SKM-1 (cell line): ENCODE results near the gene CHI3L1.
"Not testable (repeated sequence)": the region's sequence is repeated elsewhere in the genome, so short reads cannot be mapped to it uniquely, and the experiment has no call there.

Source experiments
- DNase-seq: peaks from one replicate; lab custom pipeline; 2025; ENCODE audit not compliant: unreplicated experiment; lab: John Stamatoyannopoulos, UW

Gene CHI3L1

DNA sequence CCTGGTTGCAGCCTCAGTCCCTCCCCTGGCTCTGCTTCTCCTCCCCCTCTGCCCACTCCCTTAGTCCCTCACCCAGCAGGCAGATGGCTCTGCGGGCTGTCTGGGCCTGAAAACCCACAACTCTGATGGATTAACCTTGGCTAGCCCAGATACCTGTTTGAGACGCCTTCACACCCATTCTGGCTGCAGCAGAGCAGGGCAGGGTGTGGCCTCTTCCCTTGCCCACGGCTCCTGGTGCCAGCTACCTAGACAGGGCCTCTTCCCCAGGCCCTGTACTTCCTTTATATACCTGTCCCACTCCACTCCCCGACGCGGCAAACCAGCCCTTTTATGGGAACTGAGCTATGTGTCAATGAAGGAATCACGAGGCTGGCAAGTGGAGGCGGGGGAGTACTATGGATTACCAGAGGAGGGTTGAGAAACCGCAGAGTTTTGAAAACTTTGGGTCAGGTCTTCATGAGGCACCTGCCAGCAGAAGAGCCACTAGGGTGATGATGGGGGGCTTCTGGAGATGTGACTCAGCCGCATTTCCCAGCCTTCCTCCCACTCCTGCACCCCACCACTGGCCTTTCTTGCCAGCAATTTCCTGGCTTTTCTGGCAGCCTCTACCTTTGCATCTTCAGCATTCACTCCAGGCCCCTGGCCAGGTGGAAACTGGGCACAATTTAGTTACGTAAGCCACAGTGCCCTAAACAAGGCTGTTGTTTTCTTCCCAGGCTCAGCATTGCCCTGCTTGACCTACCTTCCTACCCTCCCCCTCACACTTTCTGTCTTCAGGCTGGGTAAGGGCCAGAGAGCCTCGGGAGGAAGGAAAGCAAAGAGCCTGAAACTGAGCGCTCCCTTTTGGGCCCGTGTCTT lies at the start of gene CHI3L1:
Gene CHI3L1, minus strand, starts transcription at position 259 of the 858 bp plus-strand sequence. Its CDS starts 81 bp downstream, at position 178.
- DNase-seq, result peak; percentile 95

DNA sequence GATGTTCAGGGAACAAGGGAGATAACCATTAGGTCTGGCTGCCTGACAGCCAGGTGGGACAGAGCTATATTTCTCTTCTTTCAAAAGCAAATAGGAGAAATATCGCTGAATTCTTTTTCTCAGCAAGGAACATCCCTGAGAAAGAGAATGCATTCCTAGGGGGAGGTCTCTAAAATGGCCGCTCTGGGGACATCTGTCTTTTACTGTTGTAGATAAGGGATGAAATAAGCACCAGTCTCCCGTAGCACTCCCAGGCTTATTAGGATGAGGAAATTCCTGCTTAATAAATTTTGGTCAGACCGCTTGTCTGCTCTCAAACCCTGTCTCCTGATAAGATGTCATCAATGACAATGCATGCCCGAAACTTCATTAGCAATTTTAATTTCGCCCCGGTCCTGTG lies 48.4 kb upstream of the CHI3L1 start:
- DNase-seq, result not testable (repeated sequence)

DNA sequence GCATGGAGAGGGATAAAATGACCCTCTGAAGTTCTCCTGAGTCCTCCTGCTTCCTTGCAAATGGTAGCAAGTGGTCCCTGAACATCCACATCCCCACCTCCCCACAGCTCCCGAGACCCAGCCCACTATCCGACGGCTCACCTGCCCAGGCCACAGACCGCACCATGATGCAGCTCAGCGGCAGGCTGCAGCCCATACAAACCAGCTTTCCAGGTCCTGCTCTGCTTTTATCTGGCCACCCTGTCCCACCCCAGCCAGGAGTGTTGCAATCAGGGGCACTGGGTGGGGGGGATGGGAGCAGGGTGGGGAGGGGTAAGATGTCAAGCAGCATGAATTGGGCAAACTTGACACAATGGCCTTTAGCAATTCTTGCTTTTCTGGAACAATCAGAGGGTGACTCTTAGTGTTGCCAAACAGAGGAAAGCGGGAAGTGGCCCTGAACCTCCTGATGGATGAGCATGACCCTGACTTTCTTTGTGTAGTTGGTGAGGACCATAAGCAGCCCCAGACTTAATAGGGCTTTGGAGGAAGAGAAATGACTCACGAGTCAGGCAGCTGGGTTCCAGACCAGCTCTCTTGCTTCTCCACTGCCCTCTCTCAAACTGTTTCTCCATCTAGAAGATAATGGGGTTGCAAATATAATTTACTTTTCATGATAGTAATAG lies 43.1 kb upstream of the CHI3L1 start, which contains the start of gene CHIT1:
Gene CHIT1, minus strand, starts transcription at position 203 of the 665 bp plus-strand sequence. Its CDS starts 37 bp downstream, at position 166.
- DNase-seq, result no peak

DNA sequence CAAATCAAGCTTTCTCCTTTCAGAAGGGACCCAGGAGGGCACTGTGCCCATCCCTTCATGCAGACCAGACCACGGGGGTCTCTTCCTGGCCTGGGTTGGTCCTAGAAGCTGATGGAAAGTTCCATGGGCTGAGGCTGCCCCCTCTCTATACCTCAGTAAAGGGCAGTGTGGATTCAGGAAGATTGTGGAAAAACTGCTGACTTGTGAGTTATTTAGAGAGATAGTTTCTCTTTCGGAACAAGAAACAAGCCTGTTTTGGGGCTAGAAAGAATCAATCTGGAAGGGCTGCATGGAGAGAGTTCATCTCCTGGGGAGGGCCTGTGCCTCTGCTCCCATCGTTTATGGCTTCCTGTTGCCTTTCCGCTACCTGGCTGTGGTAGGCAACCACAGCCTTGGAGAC lies 42.2 kb upstream of the CHI3L1 start:
- DNase-seq, result no peak

DNA sequence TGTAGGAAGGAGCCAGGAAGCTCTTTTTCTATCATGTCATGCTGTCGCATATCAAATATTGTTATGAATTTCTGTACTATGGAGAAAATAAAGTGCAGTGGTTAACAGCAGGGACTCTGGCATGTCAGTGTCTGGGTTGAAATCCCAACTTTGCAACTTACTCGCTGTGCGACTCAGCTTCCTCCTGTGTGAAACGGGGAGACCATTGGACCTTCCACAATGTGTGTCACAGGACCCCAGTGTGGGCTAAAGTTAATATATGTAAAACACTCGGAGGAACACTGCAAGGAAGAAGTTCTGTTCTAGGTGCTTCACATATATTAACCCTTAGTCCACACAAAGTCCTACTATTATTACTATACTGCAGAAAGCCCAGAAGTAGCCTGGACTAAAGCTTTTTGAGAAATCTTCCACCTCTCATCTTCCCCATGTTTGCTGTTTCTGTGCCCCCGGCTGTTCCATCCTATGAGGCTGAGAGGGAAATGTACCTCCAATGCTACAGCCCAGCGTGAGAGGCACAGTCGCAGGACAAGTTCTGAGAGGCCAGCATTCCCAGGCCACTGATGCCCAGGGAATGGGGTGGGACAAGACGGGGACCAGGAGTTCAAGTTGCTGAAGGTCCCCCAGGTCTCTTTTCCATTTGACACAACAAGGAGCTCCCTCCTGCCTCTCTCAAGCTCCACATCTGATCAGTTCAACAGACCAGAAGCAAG lies 41.0 kb upstream of the CHI3L1 start:
- DNase-seq, result no peak

DNA sequence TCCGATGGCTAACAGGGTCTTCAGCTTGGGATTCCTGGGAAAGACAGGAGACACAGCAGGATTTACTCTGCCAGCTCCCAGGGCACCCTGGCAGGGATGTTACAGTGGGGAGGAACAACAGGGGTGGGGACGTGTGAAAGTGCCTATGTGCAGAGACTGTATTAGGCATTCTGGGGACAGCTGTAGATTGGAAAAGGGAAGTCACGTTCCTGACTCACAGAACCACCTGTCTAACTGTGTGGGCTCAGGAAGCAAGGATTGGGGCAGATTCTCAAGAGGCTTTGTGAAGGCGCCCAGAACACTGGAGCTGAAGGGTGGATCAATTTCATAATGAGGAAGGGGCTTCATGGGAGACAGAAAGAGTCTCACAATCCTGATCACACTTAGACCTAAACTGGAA lies 38.6 kb upstream of the CHI3L1 start:
- DNase-seq, result no peak

DNA sequence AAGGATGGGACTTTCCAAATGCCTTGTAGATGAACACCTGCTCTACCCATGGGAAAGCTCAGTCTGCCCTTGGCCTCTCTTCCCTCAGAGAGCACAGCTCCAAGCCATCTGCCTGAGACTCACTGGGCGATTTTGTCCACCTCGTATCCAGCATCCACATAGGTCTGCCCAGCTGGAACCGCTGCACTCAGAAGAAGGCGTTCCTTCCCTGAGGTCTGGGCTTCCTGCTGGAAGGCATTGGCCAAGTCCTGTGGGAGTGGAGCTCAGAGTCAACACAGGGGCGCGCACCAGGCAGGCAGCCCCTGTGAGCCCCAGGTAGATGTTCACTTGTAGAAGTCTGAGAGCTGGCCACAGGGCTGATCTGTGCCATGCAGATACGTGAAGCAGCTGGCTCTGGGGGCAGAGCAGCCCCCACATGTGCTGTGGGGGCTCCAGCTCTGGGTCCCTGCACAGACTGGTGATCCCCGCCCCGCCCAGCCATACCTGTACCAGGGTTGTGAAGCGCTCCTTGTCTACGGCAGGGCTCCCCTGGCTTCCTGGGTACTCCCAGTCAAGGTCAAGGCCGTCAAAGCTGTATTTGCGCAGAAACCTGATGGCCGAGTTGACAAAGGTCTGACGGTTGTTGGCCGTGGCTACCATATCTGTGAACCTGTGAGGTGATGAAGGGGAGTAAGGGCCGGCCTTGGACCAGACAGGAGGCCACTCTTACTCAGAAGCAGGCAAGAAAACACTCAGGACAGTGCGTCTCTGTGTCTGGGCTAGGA lies 36.7 kb upstream of the CHI3L1 start:
- DNase-seq, result no peak

DNA sequence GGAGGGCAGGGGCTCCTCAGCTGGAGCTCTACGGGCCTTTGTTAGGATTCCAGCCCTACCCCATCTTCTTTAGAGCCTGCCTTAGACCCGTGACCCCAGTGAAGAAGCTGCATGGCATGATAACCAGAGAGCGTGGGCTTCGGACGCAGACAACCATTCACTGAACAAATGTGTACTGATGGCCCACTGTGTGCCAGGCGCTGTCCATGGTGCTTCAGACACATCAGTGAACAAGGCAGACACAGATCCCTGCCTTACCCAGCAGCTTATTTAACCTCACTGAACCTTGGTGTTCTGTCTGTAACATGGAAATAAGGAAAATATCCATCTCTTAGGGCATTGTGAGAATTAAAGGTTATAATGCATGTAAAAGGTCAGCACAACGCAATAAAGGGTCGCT lies 33.4 kb upstream of the CHI3L1 start:
- DNase-seq, result no peak

DNA sequence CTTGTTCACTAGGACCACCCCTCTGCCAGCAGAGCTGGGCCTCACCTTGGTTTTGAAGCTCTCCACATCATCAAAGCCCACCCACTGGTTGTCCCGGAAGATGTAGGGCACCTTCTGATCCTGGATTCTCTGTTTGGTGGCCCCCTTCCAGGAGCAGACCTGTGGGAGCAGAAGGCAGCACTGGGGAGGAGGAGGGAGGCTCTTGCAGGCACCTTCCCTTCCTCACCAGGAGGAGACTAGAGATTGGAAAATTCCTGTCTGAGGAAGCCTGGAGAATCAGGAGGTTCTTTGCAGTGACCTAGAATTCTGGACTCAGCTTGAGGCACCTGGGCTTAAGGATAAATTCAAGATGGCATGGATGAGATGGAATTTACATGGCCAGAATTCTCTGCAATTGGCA lies 32.7 kb upstream of the CHI3L1 start:
- no peak for DNase-seq

DNA sequence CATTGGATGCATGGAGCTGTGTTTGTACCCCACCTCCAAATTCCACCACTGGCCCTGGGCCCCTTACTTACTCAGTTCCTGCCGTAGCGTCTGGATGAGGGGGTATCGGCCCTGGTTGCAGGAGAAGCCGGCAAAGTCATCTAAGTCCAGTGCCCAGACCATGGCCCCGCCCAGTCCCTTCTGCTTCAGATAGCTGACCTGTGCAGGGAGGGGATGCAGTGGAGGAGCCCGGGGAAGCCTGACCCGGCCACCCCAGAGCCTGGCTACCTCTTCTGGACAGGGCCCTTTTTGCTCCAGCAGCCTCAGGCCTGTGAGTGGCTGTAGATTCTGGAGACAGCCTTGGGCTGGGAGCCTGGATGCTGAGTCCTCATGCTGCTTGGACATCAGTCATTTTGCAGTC lies 31.2 kb upstream of the CHI3L1 start:
- DNase-seq, result no peak

DNA sequence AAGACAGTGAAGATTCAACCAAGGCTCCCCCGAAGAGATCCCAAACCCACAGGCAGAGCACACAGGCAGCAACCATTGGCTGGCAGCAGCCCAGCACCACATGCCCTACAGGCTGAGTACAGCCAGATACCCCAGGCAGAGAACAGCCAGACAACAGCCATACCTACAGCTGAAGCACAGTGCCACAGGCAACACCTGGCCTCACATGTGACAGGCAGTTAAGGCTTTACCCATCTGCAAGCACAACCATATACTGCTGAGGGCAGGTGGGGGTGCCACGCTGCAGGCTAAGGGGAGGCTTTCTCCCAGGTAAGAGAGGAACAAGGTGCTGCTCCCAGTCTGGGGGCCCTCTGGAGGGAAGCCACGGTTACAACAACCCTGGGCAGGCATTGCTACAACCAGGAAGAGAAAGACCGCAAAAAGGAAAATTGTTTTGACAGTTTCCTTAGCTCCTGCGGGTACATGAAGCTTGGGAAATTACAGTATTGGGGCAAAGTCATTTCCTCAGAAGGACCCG lies 30.7 kb upstream of the CHI3L1 start:
- DNase-seq, result peak; percentile 59

DNA sequence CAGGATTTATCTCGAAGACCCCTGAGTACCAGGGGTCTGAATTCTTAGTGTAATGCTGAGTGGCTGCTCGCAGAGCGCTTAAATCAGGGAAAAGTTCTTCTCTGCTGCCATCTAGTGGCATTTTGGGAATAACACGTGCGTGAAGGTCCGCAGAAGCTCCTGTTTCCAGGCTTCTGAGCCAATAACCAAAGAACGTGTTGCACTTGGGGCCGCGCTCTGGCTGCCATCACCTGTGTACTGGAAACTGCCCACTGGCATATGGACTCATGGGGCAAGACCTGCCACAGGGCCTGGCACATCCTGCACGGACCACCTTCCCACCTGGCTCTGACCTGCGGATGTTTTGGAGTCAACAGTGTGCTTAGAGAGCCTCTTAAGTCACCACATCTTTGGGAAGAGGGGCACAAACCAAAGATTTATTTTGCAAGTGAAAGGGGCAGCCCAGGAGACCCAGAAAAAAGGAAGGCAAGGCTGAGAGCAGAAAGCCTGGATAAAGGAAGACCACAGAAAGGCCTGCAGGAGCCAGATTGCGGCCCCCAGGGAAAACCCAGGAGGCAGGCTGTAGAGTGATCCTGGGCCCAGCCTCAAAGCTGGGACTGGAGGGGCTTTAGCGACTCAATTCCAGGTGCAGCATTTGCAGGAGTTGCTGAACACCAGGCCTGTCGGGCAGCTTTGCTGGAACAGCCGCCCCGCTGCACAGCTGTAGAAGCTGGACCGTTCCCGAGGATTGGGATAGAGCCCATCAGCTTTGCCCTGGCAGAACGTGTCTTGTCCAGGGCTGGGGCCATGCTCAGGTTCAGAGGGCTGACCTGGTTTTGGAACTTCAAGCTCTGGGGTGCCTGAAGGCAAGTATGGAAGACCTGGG lies 30.0 kb upstream of the CHI3L1 start:
- peak; percentile 81 for DNase-seq

DNA sequence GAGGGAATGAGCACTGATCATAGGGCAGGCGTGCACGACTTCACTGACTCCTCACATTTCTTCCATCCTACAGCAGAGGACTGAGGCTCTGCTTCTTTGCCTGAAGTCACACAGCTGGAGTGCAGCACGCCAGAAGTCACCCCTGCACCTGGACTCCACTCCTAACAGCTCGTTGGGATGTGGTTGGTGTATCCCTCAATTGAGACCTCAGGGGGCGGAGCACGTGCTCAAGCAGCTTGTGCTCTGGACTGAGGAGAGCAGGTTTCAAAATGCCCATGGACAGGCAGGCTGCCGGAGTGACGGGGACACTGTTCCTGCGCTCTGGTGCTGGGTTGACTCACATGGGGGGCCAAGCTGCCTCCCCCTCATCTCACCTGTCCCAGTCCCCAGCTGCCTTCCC lies 29.1 kb upstream of the CHI3L1 start:
- DNase-seq, result no peak

DNA sequence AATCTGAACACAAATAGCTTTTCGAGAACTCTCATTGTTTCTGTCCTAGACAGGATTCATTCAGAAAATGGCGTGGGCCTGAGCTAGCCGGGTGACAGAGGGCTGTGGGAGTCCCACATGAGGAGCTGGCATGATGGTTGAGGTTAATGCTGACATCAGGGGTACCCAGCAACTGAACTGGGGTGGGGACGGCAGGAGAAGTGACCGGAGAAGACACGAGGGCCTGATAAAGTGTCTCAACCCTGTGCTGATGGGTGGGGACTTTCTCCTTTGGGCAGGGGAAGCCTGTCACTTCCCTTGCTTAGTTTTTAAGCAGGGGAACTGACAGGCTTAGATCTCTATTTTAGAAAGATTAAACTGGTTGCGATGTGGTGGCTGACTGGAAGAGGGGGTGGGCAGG lies 28.4 kb upstream of the CHI3L1 start:
- DNase-seq, result no peak

DNA sequence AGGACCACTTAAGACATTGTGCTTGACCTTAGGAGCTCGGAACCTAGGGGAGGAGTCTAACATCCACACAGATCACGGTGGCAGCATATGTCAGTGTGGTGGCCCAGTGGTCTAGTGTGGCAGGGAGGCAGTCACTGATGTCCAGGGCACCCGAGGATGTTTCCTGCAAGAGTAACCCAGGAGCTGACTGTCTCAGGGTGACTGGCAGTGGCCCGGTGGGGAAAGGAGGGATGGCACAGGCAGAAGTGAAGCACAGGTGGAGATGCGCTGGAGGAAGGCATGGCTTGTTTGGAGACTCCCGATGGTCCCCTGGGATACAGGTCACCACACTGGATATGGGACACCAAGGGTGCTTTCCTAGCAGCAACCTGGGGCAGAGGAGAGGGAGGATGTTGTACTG lies 26.6 kb upstream of the CHI3L1 start:
- DNase-seq, result no peak

DNA sequence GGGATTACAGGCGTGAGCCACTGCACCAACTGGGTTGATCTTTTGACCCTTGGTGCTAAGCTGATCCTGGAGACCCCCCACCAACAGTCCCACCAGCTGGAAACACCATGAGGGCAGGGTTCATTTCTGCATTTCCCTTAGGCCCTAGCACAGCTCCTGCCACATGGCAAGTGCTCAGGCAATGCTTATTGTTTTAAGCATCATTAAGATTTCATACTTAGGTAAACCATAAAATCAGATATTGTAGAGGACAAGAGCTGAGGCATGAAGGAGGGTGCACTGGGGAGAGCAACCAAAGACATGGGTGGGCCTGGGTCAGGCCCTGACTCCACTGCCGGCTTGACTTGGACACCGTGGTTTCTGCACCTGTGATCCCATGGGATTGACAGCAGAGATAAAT lies 25.3 kb upstream of the CHI3L1 start:
- no peak for DNase-seq

DNA sequence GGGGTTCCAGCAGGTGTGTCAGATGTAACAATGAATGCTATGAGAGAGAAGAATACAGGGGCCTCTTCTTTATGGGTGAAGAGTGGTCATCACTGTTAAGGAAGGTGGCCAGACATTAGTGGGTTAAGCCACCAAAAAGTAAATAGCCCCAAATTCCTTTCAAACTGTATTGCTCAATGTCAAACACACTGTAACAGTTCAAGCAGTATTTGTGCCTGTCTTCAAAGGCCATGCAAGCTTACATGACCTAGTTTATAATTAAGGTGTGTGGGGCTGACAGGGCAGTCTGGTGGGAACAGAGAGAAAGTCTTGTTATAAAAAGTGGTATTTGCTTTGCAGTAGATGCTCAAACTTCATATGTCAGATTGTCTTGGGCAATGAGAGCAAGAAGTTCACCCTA lies 24.5 kb upstream of the CHI3L1 start:
- DNase-seq, result no peak

DNA sequence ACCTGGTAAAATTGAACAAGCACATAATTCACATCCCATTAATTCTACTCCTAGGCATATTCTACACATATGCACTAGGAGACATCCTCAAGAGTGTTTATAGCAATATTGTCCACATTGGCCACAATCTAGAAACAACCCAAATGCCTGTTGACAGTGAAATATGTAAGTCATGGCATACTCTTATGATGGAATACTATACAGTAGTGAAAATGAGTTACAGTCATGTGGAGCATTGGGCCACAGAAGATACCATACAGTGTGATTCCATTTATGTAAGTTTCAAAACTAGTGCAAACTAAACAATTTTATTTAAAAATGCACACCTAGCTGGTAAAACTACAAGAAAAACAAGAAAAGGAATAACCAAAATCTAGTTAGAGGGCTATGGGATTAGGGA lies 23.8 kb upstream of the CHI3L1 start:
- no peak for DNase-seq

DNA sequence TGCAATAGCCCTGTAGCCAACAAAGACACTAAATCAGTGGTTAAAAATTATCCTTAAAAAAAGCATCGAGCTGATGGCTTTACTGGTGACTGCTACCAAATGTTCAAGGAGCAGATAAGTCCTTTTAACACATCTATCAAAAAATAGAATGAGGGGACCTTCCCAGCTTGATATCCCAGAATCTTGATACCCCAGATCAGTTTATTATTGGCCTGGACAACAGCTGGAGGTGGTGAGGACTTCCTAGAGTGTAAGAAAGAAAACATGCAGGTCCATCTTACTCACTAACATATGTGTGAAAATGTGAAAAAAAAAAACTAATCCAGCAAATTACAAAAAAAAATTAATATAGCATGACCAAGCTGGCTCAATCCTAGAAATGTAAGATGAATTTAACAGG lies 21.7 kb upstream of the CHI3L1 start:
- DNase-seq, result no peak

DNA sequence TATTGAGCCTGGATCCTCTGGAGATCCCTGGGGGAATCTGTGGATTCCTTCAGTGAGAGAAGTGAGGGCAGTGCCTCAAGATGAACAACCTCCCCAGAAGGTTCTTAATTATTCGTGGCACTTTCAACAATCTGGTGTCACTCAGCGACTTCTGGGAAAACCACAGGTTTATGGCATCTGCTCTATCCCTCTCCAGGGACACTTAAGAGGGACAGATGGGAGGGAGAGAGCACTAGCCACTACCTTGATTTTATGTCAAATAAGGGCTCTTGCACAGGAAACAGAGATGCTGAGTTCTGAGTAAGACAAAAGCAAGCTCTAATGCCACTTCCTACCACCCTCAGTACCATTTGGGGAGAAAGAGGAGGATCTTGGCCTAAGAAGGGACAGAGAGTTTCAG lies 21.2 kb upstream of the CHI3L1 start:
- DNase-seq, result no peak
